Activated CD4-positive, alpha-beta T cell treated with anti-CD3 and anti-CD28 coated beads for 36 hours (primary cell): Measurements from ENCODE around the gene GRK1. TPM values are rescaled to one million over a fixed set of nuclear protein-coding genes. Genes with fewer than 3 reads are reported as not detected.

Experiments used
- ATAC-seq: fragments of 200-7000 bp; cut with Tn5 transposase; one replicate; pipeline ENCODE4 v1.10.0; 2021; ENCODE audit warnings: mild to moderate bottlenecking, moderate library complexity
- CTCF ChIA-PET: fragments of 350-600 bp; sonication (Branson Sonifier 250); formaldehyde crosslinking; loops from one replicate; lab custom pipeline; 2021; ENCODE audit warnings: antibody characterized with exemption; lab: Charles Lee
- POLR2A ChIA-PET: fragments of 350-600 bp; sonication (Branson Sonifier 250); formaldehyde crosslinking; loops from one replicate; lab custom pipeline; 2021; ENCODE audit warnings: antibody characterized with exemption, inconsistent platforms; lab: Charles Lee
- DNase-seq: peaks from one replicate; pipeline ENCODE4 v3.0.0-alpha.2; 2020
- H3K27ac Mint-ChIP-seq: one replicate; pipeline ENCODE4 v1.8.0; 2021; ENCODE audit warnings: mixed read lengths
- H3K27me3 Mint-ChIP-seq: one replicate; pipeline ENCODE4 v1.8.0; 2021; ENCODE audit warnings: mixed read lengths
- H3K36me3 Mint-ChIP-seq: one replicate; pipeline ENCODE4 v1.8.0; 2021; ENCODE audit warnings: low read depth, mixed read lengths
- H3K4me1 Mint-ChIP-seq: one replicate; pipeline ENCODE4 v1.8.0; 2021; ENCODE audit warnings: mixed read lengths
- H3K4me3 Mint-ChIP-seq: one replicate; pipeline ENCODE4 v1.8.0; 2021; ENCODE audit warnings: mild to moderate bottlenecking, moderate library complexity, mixed read lengths
- H3K9me3 Mint-ChIP-seq: one replicate; pipeline ENCODE4 v1.8.0; 2021; ENCODE audit warnings: low read depth, mixed read lengths
- intact Hi-C, 2 experiments: fragments of 100-400 bp; cut with DNase I in 1 of 2; cut with micrococcal nuclease in 1 of 2; formaldehyde crosslinking; loops; one replicate each; pipeline versions ENCODE4 v1.14.2 to v1.15.1; 2022 to 2024; cut with DNase I, micrococcal nuclease
- total RNA-seq, 2 experiments: library from RNA; stranded (reverse); gene quantifications; one replicate each; pipeline ENCODE4 v1.2.3, GENCODE V29; 2021

The GRK1 gene
- total RNA-seq, 2 experiments from 2014 or later: 0.16 to 0.21 TPM

GRCh38 chr13:113728571-113729054 lies 61.6 kb downstream of the GRK1 start:
- Mint-ChIP-seq H3K27me3 (peaks cover 10% of the 10 kb centered on the region), H3K36me3 (no peaks in the 10 kb centered on the region), H3K4me3 (no peak overlapping the region), H3K27ac (no peak overlapping the region), H3K4me1 (peaks cover 6% of the 10 kb centered on the region), H3K9me3 (peaks cover 3% of the 10 kb centered on the region)
- CTCF ChIA-PET: interaction anchor here (1.0 kb wide), 1 partner anchor 86 kb away, joined by 4 read pairs; no protein-coding TSS in a partner anchor
- no peak for ATAC-seq
- no peak for DNase-seq
- POLR2A ChIA-PET: no interaction called here
- intact Hi-C loops: no loop called here

DNA sequence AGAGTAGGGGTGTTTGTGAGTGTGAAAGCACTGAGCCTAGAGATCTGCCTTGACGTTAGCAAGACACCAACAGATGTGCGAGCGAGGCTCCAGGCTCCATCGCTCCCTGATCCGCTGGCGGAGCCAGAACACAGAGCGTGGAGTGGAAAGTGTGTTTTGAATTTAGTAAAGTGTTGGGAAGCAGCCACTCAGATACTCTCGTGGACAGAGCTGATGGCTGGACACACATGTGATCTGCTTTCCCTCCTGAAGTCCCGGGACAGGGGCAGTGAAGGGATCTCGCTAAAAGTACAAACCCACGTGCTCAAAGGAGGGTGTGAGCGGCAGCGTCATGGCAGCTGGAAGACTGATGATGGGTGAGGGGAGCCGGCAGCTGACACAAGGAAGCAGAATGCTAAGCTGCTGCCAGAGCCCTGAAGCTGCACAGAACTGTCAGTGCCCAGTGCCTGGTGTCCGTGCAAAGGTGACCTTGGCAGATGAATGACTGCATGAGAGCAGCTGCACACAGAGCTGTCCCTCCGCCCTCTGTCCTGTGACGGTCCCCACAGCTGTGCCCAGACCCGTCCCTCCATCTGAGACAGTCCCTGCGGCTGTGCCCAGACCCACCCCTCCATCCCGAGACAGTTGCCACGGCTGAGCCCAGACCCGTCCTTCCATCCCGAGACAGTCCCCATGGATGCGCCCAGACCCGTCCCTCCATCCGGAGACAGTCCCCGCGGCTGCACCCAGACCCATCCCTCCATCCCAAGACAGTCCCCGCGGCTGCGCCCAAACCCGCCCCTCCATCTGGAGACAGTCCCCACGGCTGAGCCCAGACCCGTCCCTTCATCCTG lies 62.4 kb downstream of the GRK1 start:
- Mint-ChIP-seq H3K4me1 (peaks cover 3% of the 10 kb centered on the region), H3K36me3 (no peaks in the 10 kb centered on the region), H3K27ac (no peak overlapping the region), H3K27me3 (peaks cover 10% of the 10 kb centered on the region), H3K4me3 (no peak overlapping the region), H3K9me3 (peaks cover 3% of the 10 kb centered on the region)
- intact Hi-C loops: no loop called here
- no peak for ATAC-seq
- ChIA-PET POLR2A (no interaction called here), CTCF (interaction anchor here (0.6 to 1.1 kb wide), 3 partner anchors 13 to 204 kb away, joined by 3 to 4 read pairs (median 3); no protein-coding TSS in a partner anchor)
- DNase-seq: no peak

DNA sequence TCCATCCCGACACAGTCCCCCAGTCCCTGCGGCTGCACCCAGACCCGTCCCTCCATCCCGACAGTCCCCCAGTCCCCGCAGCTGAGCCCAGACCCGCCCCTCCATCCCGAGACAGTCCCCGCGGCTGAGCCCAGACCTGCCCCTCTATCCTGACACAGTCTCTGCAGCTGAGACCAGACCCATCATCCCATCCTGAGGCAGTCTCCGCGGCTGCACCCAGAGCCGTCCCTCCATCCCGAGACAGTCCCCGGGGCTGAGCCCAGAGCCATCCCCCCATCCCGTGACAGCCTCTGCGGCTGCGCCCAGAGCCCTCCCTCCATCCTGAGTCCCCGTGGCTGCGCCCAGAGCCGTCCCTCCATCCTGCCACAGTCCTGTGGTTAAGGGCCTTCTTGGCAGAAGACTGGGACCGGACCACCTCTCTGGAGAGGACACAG lies 63.3 kb downstream of the GRK1 start:
- POLR2A ChIA-PET: no interaction called here
- Mint-ChIP-seq H3K9me3 (peaks cover 3% of the 10 kb centered on the region), H3K27ac (no peak overlapping the region), H3K4me1 (no peaks in the 10 kb centered on the region), H3K36me3 (no peaks in the 10 kb centered on the region), H3K4me3 (no peak overlapping the region), H3K27me3 (peaks cover 10% of the 10 kb centered on the region)
- intact Hi-C loops: no loop called here
- DNase-seq (no peak), ATAC-seq (no peak)
- CTCF ChIA-PET: interaction anchor here (0.6 to 1.1 kb wide), 2 partner anchors 13 to 205 kb away, joined by 3 read pairs; no protein-coding TSS in a partner anchor

GRCh38 chr13:113730831-113731191 lies 63.8 kb downstream of the GRK1 start:
- H3K27me3 Mint-ChIP-seq: peaks cover 10% of the 10 kb centered on the region
- H3K27ac Mint-ChIP-seq: no peak overlapping the region
- intact Hi-C loops: no loop called here
- DNase-seq (no peak), ATAC-seq (peak; percentile 27)
- no peaks in the 10 kb centered on the region for H3K36me3 Mint-ChIP-seq
- no peak overlapping the region for H3K4me3 Mint-ChIP-seq
- no peaks in the 10 kb centered on the region for H3K4me1 Mint-ChIP-seq
- POLR2A ChIA-PET: no interaction called here
- H3K9me3 Mint-ChIP-seq: peaks cover 3% of the 10 kb centered on the region
- CTCF ChIA-PET: interaction anchor here (1.1 kb wide), 1 partner anchor 12 kb away, joined by 3 read pairs; no protein-coding TSS in a partner anchor

GRCh38 chr13:113731192-113732175 lies 64.5 kb downstream of the GRK1 start:
- ChIA-PET CTCF (no interaction called here), POLR2A (interaction anchor here (0.5 kb wide), 1 partner anchor 448 kb away, joined by 3 read pairs; the partner anchor contains the start of gene CFAP97D2)
- intact Hi-C loops: no loop called here
- peaks cover 3% of the 10 kb centered on the region for H3K9me3 Mint-ChIP-seq
- no peaks in the 10 kb centered on the region for H3K36me3 Mint-ChIP-seq
- H3K27ac Mint-ChIP-seq: no peak overlapping the region
- H3K4me3 Mint-ChIP-seq: no peak overlapping the region
- H3K27me3 Mint-ChIP-seq: peaks cover 10% of the 10 kb centered on the region
- DNase-seq (no peak), ATAC-seq (no peak)
- no peaks in the 10 kb centered on the region for H3K4me1 Mint-ChIP-seq

DNA sequence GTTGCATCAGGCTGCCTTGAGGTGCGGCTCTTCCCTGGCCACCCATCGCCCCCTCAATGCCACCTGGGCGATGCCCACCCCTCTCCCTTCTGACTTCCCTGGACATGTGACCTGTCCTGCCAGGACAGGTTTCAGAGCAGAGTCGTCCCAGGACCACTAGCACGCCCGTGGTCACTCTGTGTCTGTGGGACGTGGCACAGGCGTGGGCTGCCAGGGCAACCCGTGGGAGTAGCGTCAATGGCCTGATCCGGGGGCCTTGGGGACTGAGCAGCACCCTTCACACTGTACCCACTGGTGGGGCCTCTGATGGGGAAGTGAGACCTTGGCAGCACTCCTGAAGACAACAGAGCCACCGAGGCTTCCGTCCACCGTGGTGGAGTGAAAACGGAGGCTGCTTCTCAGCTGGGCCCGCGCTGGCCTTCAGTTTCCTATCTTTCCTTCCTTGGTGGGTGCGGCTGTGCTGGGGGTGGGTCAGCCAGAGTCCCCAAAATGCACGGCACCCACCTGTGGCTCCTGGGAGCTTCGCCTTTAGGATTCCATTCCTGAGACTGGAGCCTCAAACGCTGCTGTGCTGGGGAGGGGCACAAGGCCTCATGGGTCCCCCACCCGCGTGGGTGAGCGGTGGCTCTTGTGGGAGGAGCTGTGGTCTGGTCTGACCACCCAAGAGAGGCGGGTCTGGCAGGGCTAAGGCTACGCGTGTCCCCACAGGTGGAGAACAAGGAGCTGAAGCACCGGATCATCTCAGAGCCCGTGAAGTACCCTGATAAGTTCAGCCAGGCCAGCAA lies 65.3 kb downstream of the GRK1 start:
- Mint-ChIP-seq H3K9me3 (peaks cover 1% of the 10 kb centered on the region), H3K4me1 (no peaks in the 10 kb centered on the region), H3K4me3 (no peak overlapping the region), H3K36me3 (no peaks in the 10 kb centered on the region), H3K27me3 (peaks cover 10% of the 10 kb centered on the region), H3K27ac (no peak overlapping the region)
- DNase-seq: no peak
- no peak for ATAC-seq
- intact Hi-C loops: no loop called here
- ChIA-PET POLR2A (interaction anchor here (0.5 kb wide), 1 partner anchor 447 kb away, joined by 3 read pairs; the partner anchor contains the start of gene CFAP97D2), CTCF (no interaction called here)

DNA sequence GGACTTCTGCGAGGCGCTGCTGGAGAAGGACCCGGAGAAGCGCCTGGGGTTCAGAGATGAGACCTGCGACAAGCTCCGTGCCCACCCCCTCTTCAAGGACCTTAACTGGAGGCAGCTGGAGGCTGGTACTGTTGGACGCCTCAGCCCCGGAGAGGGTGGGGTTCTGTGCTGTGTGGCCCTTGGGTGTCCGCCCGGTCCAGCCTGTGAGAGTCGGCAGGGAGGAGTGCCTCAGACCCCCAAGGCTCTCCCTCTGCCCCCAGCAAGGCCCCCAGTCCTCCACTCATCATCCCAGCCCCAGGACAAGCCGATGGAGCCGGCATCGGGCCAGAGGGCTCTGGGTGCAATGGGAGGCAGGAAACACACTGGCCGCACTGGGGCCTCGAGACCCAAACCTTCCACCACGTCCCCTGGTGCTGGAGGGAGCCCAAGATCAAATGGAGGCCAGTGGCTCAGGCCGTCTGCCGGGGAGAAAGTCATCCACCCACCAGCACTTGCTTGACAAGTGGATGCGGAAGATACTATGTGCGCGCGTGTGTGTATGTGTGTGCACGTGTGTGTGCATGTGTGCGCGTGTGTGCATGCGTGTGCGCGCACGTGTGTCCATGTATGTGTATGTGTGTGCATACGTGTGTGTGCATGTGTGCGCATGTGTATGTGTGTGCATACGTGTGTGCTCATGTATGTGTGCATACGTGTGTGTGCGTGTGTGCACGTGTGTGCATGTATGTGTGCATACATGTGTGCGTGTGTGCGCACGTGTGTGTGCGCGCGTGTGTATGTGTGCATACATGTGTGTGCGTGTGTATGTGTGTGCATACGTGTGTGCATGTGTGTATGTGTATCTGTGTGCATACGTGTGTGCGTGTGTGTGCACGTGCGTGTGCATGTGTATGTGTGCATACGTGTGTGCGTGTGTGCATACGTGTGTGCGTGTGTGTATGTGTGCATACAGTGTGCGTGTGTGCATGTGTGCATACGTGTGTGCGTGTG lies 66.2 kb downstream of the GRK1 start:
- ChIA-PET POLR2A (no interaction called here), CTCF (no interaction called here)
- H3K4me1 Mint-ChIP-seq: no peaks in the 10 kb centered on the region
- H3K4me3 Mint-ChIP-seq: no peak overlapping the region
- H3K9me3 Mint-ChIP-seq: peaks cover 1% of the 10 kb centered on the region
- intact Hi-C loops: no loop called here
- no peaks in the 10 kb centered on the region for H3K36me3 Mint-ChIP-seq
- DNase-seq (no peak), ATAC-seq (no peak)
- peaks cover 10% of the 10 kb centered on the region for H3K27me3 Mint-ChIP-seq
- no peak overlapping the region for H3K27ac Mint-ChIP-seq

- ATAC-seq (no peak), DNase-seq (no peak)
- Mint-ChIP-seq H3K4me3 (no peak overlapping the region), H3K4me1 (no peaks in the 10 kb centered on the region), H3K9me3 (peaks cover 1% of the 10 kb centered on the region), H3K27me3 (peaks cover 5% of the 10 kb centered on the region), H3K36me3 (no peaks in the 10 kb centered on the region), H3K27ac (no peak overlapping the region)
- intact Hi-C loops: no loop called here
- ChIA-PET POLR2A (no interaction called here), CTCF (no interaction called here)
Observed at GRCh38 chr13:113734099-113734825, 67.2 kb downstream of the GRK1 start.

GRCh38 chr13:113734826-113735125 lies 67.8 kb downstream of the GRK1 start:
- intact Hi-C loops: no loop called here
- ChIA-PET CTCF (interaction anchor here (0.6 kb wide), 1 partner anchor 60 kb away, joined by 3 read pairs; no protein-coding TSS in a partner anchor), POLR2A (no interaction called here)
- Mint-ChIP-seq H3K27me3 (peaks cover 3% of the 10 kb centered on the region), H3K27ac (no peak overlapping the region), H3K9me3 (peaks cover 1% of the 10 kb centered on the region), H3K36me3 (no peaks in the 10 kb centered on the region), H3K4me3 (no peak overlapping the region), H3K4me1 (no peaks in the 10 kb centered on the region)
- no peak for DNase-seq
- no peak for ATAC-seq
